MV-4-11 (cell line): ENCODE data around the gene MRPL12.
"Not testable (repeated sequence)": the region's sequence is repeated elsewhere in the genome, so short reads cannot be mapped to it uniquely, and the experiment has no call there.

Experiments used
- DNase-seq: peaks from one replicate; lab custom pipeline; 2025; lab: John Stamatoyannopoulos, UW

Gene MRPL12

GRCh38 chr17:81716674-81716996 lies 13.5 kb downstream of the MRPL12 start:
- DNase-seq: no peak

- DNase-seq: no peak
These were observed 14.0 kb downstream of the MRPL12 start for GRCh38 chr17:81717049-81717765.

- DNase-seq: no peak
These were observed 14.6 kb downstream of the MRPL12 start for GRCh38 chr17:81717766-81718089.

GRCh38 chr17:81719410-81720266 lies 16.5 kb downstream of the MRPL12 start:
- no peak for DNase-seq

- DNase-seq: no peak
These were observed 17.3 kb downstream of the MRPL12 start for GRCh38 chr17:81720267-81721071.

GRCh38 chr17:81722184-81723120 lies 19.3 kb downstream of the MRPL12 start:
- DNase-seq: no peak

- DNase-seq: no peak
These were observed 20.6 kb downstream of the MRPL12 start for GRCh38 chr17:81723651-81724209.

GRCh38 chr17:81725439-81725838 lies 22.3 kb downstream of the MRPL12 start:
- no peak for DNase-seq

GRCh38 chr17:81726004-81726403 lies 22.8 kb downstream of the MRPL12 start:
- DNase-seq: no peak

- DNase-seq: no peak
These were observed 24.3 kb downstream of the MRPL12 start for GRCh38 chr17:81727324-81728031.

- DNase-seq: peak; percentile 54
These were observed 30.6 kb downstream of the MRPL12 start for GRCh38 chr17:81733507-81734404.

GRCh38 chr17:81734405-81735263 lies 31.5 kb downstream of the MRPL12 start:
- DNase-seq: no peak

GRCh38 chr17:81735264-81736102 lies 32.3 kb downstream of the MRPL12 start:
- peak; percentile 99 for DNase-seq

GRCh38 chr17:81737947-81738800 lies 35.0 kb downstream of the MRPL12 start:
- no peak for DNase-seq

- DNase-seq: no peak
These were observed 35.7 kb downstream of the MRPL12 start for GRCh38 chr17:81738801-81739393.

GRCh38 chr17:81739593-81739992 lies 36.4 kb downstream of the MRPL12 start:
- DNase-seq: not testable (repeated sequence)
